Esophagus squamous epithelium (tissue), 5 donors: ENCODE results near the gene PAK1. TPM values are rescaled to one million over a fixed set of nuclear protein-coding genes. Genes with fewer than 3 reads are reported as not detected.

Experiments
- DNase-seq: peaks from one replicate; lab custom pipeline; 2025; lab: John Stamatoyannopoulos, UW
- H3K27ac ChIP-seq, 4 donors: fragments of 200-600 bp; sonication (generic); one replicate each; pipeline ENCODE4 v1.5.1; 2016 to 2019; ENCODE audit warnings: mild to moderate bottlenecking in 1 of 4
- H3K27me3 ChIP-seq, 4 donors: fragments of 200-600 bp; sonication (generic); 1 replicate in 3 of 4; 2 replicates in 1 of 4; pipeline versions ENCODE4 v1.5.1 to v1.6.0; 2017 to 2021; ENCODE audit warnings: antibody characterized with exemption in 1 of 4
- H3K36me3 ChIP-seq, 3 donors: fragments of 200-600 bp; sonication (generic); one replicate each; pipeline ENCODE4 v1.5.1; 2016 to 2019
- H3K4me1 ChIP-seq, 3 donors: fragments of 200-600 bp; sonication (generic); one replicate each; pipeline ENCODE4 v1.5.1; 2017 to 2019
- H3K4me3 ChIP-seq, 4 donors: fragments of 200-600 bp; sonication (generic); 1 replicate in 3 of 4; 2 replicates in 1 of 4; pipeline ENCODE4 v1.5.1; 2016 to 2019; ENCODE audit warnings: mild to moderate bottlenecking in 2 of 4, moderate library complexity in 1 of 4
- H3K9me3 ChIP-seq, 3 donors: fragments of 200-600 bp; sonication (generic); one replicate each; pipeline ENCODE4 v1.5.1; 2016 to 2019
- CTCF ChIP-seq, 6 experiments: fragments of 450-650 bp in 4 of 6; fragments of 200-600 bp in 2 of 6; sonication (generic) in 2 of 6; IDR thresholded peaks; one replicate each; pipeline ENCODE4 v1.5.1; 2016 to 2019; ENCODE audit warnings: antibody characterized with exemption in 6 of 6, mild to moderate bottlenecking in 4 of 6, moderate library complexity in 4 of 6
- POLR2A ChIP-seq, 4 donors: fragments of 450-650 bp; IDR thresholded peaks; one replicate each; pipeline ENCODE4 v1.6.1; 2017; ENCODE audit warnings: antibody characterized with exemption in 4 of 4, mild to moderate bottlenecking in 4 of 4, moderate library complexity in 3 of 4
- whole genome bisulfite sequencing, 2 donors: methylation state at CpG; one replicate each; pipeline ENCODE4 v1.1.5; 2018; 5-methylcytosine and 5-hydroxymethylcytosine counted together
- intact Hi-C: fragments of 100-400 bp; cut with DNase I; formaldehyde crosslinking; loops from one replicate; pipeline ENCODE4 v1.15.0; 2022
- total RNA-seq, 4 donors: library from RNA; depleted of rRNA; stranded (reverse); fragments of >200 nt; gene quantifications; one replicate each; pipeline ENCODE4 v1.1.0, GENCODE V29; 2016
- donor health status: DM: yes; HTN: yes; CAD: no.

PAK1 gene
- total RNA-seq, 4 donors from 2014 or later, result 17.4 to 41.6 (median 24.8) TPM

- TF ChIP-seq POLR2A (IDR thresholded peaks at IDR 0.05) (no peak), CTCF (IDR thresholded peaks at IDR 0.05) (no peak)
- Histone ChIP-seq H3K4me1 (peaks cover 0 to 9% (median 7%) of the 10 kb centered on the region in 3 donors), H3K36me3 (no peaks in the 10 kb centered on the region), H3K4me3 (no peak overlapping the region), H3K27me3 (no peaks in the 10 kb centered on the region), H3K27ac (no peak overlapping the region), H3K9me3 (no peaks in the 10 kb centered on the region)
- intact Hi-C loops, result no loop called here
- 41 to 57% methylated on average over 3 of the region's 3 CpGs for WGBS, 2 donors
- DNase-seq, result no peak
Measured at GRCh38 chr11:77418155-77418970, 55.5 kb downstream of the PAK1 start.

GRCh38 chr11:77416357-77416756 is 57.5 kb downstream of the PAK1 start:
- Histone ChIP-seq H3K4me3 (no peak overlapping the region), H3K36me3 (no peaks in the 10 kb centered on the region), H3K4me1 (peaks cover 0 to 25% (median 11%) of the 10 kb centered on the region in 3 donors), H3K27me3 (no peaks in the 10 kb centered on the region), H3K27ac (no peak overlapping the region), H3K9me3 (no peaks in the 10 kb centered on the region)
- TF ChIP-seq CTCF (IDR thresholded peaks at IDR 0.05) (no peak), POLR2A (IDR thresholded peaks at IDR 0.05) (no peak)
- WGBS, 2 donors, result 74 to 80% methylated on average over 3 of the region's 3 CpGs
- no peak for DNase-seq
- intact Hi-C loops, result no loop called here

GRCh38 chr11:77413850-77414460 is 59.9 kb downstream of the PAK1 start:
- H3K9me3 ChIP-seq, result no peaks in the 10 kb centered on the region
- 65 to 73% methylated on average over 3 of the region's 3 CpGs for WGBS, 2 donors
- intact Hi-C loops, result no loop called here
- H3K4me1 ChIP-seq, result peaks cover 6 to 46% (median 18%) of the 10 kb centered on the region in 3 donors
- H3K27me3 ChIP-seq, result no peaks in the 10 kb centered on the region
- no peaks in the 10 kb centered on the region for H3K36me3 ChIP-seq
- no peak overlapping the region for H3K4me3 ChIP-seq
- DNase-seq, result no peak
- no peak overlapping the region for H3K27ac ChIP-seq
- TF ChIP-seq POLR2A (IDR thresholded peaks at IDR 0.05) (no peak), CTCF (IDR thresholded peaks at IDR 0.05) (no peak)

GRCh38 chr11:77412814-77413213 is 61.1 kb downstream of the PAK1 start:
- no peaks in the 10 kb centered on the region for H3K9me3 ChIP-seq
- no peak overlapping the region for H3K4me3 ChIP-seq
- no peak for DNase-seq
- TF ChIP-seq CTCF (IDR thresholded peaks at IDR 0.05) (no peak), POLR2A (IDR thresholded peaks at IDR 0.05) (no peak)
- H3K4me1 ChIP-seq, result peaks cover 9 to 47% (median 12%) of the 10 kb centered on the region in 3 donors
- no peak overlapping the region for H3K27ac ChIP-seq
- no peaks in the 10 kb centered on the region for H3K27me3 ChIP-seq
- no peaks in the 10 kb centered on the region for H3K36me3 ChIP-seq
- intact Hi-C loops, result no loop called here
- 92 to 98% methylated on average over 5 of the region's 5 CpGs for WGBS, 2 donors
